ENCODE data around the gene SNAPC4.
"Not testable (repeated sequence)": the region's sequence is repeated elsewhere in the genome, so short reads cannot be mapped to it uniquely, and the experiment has no call there.

DNA sequence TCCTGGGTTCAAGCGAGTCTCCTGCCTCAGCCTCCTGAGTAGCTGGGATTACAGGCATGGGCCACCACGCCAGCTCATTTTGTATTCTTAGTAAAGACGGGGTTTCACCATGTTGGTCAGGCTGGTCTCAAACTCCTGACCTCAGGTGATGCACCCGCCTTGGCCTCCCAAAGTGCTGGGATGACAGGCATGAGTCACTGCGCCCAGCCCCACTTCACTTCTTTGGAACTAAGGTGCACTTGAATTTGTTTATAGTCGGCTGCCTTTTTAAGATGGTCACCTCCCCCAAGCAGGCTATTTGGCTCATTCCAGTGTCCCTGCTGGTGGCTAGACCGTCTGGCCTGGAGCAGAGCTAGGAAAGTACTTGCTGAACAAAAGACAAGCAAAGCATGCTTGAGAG is 25.4 kb upstream of the SNAPC4 start:
- TF ChIP-seq, protein P1, sequence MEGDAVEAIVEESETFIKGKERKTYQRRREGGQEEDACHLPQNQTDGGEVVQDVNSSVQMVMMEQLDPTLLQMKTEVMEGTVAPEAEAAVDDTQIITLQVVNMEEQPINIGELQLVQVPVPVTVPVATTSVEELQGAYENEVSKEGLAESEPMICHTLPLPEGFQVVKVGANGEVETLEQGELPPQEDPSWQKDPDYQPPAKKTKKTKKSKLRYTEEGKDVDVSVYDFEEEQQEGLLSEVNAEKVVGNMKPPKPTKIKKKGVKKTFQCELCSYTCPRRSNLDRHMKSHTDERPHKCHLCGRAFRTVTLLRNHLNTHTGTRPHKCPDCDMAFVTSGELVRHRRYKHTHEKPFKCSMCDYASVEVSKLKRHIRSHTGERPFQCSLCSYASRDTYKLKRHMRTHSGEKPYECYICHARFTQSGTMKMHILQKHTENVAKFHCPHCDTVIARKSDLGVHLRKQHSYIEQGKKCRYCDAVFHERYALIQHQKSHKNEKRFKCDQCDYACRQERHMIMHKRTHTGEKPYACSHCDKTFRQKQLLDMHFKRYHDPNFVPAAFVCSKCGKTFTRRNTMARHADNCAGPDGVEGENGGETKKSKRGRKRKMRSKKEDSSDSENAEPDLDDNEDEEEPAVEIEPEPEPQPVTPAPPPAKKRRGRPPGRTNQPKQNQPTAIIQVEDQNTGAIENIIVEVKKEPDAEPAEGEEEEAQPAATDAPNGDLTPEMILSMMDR (IDR thresholded peaks at IDR 0.05): not testable (repeated sequence)
- not testable (repeated sequence) for TF ChIP-seq POLR2A (IDR thresholded peaks at IDR 0.05)
